Medulla oblongata (tissue), 1 donor: ENCODE data around the gene PDZD11.
"Not testable (repeated sequence)": the region's sequence is repeated elsewhere in the genome, so short reads cannot be mapped to it uniquely, and the experiment has no call there.

Experiments used
- DNase-seq: peaks from one replicate; pipeline ENCODE4 v3.0.0-alpha.2; 2015; ENCODE audit errors: extremely low spot score

The PDZD11 gene, protein sequence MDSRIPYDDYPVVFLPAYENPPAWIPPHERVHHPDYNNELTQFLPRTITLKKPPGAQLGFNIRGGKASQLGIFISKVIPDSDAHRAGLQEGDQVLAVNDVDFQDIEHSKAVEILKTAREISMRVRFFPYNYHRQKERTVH

DNA sequence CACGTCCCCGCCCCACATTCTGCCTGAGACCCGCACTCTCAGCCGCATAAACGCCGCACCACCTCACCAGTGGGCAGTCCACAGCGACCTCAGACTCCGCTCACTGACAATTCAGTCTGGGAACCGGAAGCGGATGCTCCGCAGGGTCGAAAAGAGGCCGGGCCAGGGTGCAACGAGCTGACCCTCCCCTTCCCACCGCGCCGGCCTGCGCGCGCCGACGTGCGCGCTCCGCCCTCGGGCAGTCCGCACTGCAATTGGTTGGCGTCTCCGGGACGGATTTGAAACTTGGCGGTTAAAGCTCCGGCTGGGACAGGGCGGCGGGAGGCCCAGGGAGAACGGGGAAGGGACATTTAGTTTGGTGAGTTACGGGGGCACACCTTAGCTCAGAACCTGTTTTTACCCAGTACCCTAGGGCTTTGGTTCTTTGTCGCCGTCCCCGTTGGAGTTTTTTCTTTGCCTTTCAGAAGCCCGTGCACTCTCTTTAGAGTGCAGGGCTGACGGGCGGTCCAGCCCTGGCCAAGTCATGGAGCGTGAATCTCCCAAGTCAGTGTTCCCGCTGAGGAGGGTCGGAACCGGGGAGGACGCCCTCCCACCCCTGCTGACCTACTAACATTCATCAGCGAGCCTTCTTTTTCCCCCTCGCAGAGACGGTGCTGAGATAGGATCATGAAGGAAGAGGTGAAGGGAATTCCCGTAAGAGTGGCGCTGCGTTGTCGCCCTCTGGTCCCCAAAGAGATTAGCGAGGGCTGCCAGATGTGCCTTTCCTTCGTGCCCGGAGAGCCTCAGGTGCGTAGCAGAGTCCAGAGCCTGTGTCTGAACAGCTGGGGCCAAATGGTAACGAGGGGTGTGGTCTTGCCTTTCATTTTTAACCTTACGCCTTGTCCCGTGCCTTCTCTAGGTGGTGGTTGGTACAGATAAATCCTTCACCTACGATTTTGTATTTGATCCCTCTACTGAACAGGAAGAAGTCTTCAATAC, at the start of gene PDZD11, which contains the start of gene KIF4A:
Gene PDZD11, minus strand, starts transcription at position 135 of the 978 bp plus-strand sequence. CDS start 586 bp downstream, outside the sequence.
Gene KIF4A, plus strand, starts transcription at position 312 of the 978 bp plus-strand sequence. Its CDS starts 355 bp downstream, at position 667.
- DNase-seq = peak; percentile 77

DNA sequence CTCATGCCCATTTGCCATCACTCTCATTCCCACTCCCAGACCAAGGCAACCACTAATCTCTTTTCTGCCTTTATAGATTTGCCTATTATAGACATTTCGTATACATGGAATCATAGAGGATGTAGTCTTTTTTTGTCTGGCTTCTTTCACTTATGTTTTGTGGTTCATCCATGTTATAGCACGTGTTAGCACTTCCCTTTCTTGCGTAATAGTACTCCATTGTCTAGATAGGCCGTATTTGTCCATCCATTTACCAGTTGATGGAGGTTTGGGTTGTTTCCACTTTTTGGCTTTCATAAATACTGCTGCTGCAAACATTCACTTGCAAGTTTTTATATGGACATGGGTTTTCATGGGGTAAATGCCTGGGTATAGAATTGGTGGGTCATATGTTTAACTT, 48.6 kb upstream of the PDZD11 start:
- DNase-seq = no peak

DNA sequence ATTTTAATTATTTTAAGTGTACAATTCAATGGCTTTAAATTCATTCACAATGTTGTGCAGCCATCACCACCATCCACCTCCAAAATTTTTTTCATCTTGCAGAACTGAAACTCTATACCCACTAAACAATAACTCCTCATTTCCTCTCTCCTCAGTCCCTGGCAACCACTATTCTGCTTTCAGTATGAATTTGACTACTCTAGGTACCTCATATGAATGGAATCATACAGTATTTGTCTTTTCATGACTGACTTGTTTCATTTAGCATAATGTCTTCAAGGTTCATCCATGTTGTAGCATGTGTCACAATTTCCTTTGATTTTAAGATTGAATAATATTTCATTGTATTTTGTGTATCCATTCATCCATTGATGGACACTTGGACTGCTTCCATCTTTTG, 47.0 kb upstream of the PDZD11 start:
- no peak for DNase-seq

DNA sequence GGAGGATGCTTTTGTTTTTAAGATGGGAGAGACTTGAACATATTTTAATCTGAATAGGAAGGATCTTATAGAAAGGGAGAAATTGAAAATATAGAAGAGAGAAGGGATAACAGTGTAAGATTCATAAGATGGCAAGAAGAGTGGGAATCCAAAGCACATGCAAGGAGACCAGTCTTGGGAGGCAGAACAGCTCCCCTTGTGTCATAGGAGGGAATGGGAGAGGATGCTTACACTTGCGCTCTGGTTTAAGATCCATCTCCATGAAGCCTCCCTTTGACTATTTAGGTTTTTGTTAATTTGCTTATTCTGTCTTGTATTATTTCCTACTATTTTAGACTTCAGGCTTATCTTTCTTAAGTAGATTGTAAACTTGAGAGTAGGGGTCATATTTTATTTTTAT, 42.9 kb upstream of the PDZD11 start:
- no peak for DNase-seq

DNA sequence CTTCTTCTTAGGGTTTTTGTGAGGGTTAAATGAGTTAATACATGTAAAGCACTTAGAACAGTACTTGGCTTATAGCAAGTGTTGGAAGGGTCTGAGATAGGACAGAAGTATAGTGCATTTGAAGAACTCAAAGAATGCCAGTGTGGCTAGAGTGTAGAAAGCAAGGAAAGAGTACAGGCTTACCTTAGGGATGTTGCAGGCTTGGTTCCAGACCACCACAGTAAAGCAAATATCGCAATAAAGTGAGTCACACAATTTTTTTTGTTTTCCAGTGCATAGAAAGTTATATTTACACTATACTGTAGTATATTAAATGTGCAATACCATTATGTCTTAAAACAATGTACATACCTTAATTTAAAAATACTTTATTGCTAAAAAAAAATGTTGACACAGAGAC, 41.4 kb upstream of the PDZD11 start:
- no peak for DNase-seq

DNA sequence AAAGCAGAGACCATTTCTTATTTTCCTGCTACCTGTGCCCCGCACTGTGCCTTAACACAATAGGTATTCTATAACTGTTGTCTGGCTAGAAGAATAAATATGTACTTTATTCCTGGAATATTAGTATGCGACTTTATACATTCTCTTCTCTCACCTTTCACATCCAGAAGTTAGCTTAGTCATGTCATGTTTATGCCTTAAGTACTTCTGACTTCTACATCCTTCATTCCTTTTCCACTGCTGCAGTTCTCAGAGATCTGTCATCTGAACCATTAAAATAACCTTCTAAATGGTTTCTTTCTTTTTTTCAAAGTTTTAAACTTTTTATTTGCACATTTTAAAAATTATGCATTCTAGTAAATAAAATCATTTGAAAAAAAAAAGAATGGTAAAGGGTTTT, 34.6 kb upstream of the PDZD11 start:
- no peak for DNase-seq

DNA sequence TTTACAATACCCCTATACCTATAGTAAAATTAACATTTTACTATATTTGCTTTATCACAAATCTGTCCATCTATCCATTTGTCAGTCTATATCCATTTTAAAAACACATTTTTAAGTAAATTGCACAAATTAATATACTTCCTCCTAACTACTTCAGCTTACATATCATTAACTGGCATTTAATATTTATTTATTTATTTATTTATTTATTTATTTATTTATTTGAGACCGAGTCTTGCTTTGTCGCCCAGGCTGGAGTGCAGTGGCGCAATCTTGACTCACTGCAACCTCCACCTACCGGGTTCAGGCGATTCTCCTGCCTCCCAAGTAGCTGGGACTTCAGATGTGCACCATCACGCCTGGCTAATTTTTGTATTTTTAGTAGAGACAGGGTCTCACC, 33.9 kb upstream of the PDZD11 start:
- DNase-seq = not testable (repeated sequence)

DNA sequence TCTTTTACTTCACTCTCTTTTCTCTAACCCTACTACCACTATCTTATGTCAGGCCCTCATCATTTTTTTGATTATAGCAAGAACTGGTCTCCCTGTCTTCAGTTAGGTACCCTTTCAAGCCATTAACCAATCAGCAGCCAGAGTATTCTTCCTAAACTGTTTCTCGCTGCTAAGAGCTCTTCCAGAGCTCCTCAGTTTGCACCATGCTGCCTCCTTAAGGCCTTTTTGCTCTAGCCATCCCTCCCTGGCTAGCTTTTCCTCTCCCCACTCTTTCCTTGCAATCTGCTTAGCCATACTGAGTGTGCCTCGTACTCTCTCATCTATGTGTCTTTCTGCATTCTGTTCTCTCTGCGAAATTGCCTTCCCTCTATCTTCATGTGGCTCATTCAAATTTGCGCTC, 33.1 kb upstream of the PDZD11 start:
- no peak for DNase-seq

DNA sequence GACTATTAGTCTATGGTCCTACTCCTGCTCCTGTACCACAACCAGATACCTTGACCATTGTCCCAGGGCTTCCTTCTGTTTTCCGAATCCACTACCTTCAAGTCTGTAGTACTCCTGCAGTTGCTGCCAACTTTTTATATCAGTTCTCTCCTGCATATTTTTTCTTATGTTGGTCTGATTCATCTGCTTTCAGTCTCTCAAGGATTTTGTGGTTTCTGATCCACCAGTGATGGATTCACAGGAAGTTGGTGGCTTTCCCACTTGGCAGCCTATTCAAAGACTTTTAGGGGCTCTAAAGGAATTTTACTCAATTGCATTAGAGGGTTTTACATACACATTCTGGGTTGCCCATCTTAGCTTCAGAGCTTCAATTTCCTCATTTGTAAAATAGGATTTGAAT, 23.8 kb upstream of the PDZD11 start:
- DNase-seq = no peak

DNA sequence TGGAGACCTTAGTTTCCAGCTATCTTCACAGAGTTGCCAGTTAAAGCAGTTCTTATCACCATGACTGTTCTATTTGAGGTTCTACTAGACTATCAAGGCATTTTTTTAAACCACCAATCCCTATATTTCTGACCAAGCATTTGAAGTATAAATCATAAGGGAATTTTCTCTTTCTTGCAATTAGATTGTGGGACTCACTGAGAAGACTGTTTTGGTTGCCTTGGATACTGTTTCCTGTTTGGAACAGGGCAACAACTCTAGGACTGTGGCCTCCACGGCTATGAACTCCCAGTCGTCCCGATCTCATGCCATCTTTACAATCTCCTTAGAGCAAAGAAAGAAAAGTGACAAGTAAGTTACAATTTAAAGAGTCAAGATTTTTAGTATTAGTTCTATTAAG, 12.0 kb upstream of the PDZD11 start:
- no peak for DNase-seq

DNA sequence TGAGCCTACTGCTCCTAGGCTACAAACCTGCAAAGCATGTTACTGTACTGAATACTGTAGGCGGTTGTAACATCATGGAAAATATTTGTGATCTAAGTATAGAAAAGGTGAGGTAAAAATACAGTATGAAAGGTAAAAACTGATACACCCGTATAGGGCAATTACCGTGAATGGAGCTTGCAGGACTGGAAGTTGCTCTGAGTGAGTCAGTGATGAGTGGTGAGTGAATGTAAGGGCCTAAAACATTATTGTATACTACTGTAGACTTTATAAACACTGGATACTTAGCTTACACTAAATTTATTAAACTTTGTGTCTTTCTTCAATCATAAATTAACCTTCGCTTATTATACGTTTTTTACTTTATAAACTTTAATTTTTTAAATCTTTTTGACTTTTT, 3.9 kb upstream of the PDZD11 start:
- no peak for DNase-seq

DNA sequence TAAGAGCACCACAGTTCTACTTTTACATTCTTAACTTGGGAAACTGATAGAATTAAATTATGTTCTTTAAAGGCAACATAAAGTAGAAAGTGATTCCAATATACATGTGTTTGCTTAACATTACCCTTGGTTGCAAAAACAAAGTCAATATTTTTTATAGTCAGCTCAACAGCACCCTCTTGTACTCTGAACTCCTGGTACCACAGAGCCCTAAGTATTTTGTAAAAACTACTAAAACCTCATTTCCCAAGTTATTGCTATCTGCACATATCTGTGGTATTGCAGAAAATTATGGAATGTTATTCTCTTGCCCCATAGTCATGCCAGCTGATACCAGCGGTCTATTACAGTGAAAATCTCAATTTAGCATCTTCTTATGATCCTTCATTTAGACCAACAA, 3.1 kb upstream of the PDZD11 start:
- DNase-seq = no peak

DNA sequence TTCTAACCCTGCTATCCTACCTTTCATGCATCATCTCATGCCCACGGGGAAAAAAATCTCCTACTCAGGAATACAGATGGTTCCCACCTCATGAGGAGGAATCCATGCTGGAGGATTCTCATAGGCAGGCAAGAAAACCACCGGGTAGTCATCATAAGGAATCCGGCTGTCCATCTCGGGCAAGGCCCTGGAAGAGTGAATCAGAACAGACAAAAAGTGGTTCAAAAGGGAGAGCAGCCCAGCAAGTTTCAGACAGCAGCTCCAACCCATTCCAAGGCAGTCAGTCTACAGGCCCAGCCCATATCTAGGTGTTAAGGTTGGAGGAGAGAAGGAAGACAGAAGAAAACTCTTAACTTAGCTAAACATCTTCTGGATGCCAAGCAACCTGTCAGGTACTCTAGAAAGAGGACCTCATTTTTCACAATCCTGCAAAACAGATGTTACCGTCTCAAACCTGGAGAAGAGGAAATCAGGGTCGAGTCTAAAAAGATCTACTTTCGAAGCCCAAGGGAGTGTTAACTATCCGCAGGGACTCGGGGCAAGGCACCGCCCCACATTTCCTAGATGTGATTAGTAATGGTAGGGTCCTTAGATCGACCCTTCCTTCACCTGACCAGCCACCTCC, 447 bp downstream of the PDZD11 start:
- peak; percentile 1 for DNase-seq

DNA sequence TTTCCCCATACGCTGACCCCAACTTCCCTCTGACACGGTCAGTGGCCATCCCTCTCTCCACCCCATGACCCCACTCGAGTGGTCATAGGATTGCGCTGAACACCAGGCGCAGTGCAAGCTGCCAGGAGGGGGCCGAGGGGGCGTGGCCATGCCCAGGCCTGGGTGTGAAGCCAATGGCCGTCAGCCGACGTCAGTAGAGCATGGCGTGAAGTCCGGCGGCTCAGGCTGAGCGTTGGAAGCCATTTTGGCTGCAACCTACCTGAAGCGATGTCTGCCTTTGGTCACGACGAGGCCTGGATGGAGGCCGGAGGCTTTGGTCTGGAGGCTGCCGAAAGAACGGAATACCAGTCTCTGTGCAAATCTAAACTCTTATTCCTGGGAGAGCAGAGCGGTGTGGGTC, 7.8 kb downstream of the PDZD11 start, which contains the start of gene RAB41:
Gene RAB41, plus strand, starts transcription at position 222 of the 400 bp plus-strand sequence. Its CDS starts 46 bp downstream, at position 268.
- no peak for DNase-seq

DNA sequence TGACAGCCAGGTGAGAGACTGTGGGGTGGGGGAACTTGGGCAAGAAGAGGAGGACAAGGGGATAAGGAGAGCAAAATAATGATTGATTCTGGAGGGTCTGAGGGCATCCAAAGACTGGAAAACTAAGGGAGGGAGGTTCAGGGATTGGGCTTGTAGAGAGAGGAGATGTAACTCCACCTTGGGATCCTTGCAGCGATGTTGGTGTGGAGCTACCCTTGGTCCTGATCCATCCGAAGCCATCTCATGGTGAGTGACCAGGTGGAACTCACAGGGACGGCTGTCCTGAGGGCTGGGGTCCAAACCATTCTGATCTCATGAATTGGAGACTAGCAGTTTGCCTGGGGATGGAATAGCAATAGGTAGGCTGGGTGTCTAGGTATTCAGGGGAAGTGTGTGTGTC, 9.2 kb downstream of the PDZD11 start:
- DNase-seq = no peak

DNA sequence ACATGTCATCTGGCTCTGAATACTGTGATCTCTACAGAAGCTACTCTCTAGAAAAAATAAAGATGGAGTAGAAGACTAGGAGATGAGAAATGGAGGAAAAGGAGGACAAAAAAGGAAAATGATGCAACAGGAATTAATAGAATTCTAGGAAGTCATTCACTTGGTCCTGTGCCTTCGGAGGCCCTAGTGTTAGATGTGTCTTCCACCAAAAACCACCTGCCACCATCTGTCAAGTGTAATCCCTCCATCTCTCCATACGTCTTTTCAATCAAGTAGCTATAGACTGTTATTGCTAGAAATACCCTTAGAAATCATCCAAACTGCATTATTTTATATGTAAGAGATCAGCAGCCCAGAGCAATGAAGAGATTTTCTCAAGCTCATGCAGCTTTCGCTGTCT, 10.6 kb downstream of the PDZD11 start:
- no peak for DNase-seq

DNA sequence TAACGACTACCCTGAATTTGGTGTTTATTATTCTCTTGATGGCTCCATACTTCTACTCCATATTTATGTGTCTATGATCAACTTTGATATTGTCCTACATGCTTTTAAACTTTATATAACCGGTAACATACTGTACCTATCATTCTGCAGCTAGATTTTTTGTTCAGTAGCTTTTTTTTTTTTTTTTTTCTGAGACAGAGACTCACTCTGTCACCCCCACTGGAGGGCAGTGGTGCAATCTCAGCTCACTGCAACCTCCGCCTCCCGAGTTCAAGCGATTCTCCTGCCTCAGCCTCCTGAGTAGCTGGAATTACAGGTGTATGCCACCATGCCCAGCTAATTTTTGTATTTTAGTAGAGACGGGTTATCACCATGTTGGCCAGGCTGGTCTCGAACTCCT, 15.7 kb downstream of the PDZD11 start:
- DNase-seq = not testable (repeated sequence)

DNA sequence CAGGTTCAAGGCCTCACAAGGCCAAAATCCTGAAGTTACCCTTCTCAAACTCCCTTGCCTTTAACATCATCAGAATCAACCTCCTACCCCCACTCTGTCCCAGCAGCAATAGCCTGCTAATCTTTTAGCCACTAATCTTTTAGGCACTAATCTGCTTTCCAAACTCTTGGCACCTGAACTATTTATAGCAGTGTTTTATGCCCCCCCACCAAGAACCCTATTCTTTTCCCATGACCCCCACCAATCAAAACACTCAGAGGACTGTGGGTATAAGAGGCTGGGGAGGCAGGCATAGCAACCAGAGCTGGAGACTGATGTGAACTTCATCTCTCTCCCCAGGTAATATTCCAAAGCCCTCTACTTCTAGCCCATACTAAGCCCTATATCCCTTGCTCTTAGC, 21.7 kb downstream of the PDZD11 start, which contains the start of gene ARR3:
Gene ARR3, plus strand, starts transcription at position 301 of the 400 bp plus-strand sequence. CDS start 1,052 bp downstream, outside the sequence.
- DNase-seq = no peak

DNA sequence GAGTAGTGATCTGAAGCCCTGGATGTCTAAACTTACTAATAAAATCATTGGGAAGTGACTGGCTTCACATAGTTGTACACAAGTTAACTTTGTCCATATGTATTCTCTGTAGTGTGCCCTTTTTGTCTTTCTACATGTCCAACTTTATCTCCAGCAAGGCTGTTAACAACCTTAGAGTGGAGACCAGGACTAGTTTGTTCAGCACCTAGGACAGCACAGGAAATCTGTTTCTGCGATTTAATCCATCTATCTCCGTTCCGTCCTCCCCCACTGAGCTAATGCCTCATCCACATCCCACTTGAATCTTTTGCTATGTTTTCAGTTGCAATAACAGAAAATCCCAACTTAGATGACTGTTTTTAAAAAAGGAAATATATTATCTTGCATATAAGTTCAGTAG, 24.9 kb downstream of the PDZD11 start:
- DNase-seq = no peak

DNA sequence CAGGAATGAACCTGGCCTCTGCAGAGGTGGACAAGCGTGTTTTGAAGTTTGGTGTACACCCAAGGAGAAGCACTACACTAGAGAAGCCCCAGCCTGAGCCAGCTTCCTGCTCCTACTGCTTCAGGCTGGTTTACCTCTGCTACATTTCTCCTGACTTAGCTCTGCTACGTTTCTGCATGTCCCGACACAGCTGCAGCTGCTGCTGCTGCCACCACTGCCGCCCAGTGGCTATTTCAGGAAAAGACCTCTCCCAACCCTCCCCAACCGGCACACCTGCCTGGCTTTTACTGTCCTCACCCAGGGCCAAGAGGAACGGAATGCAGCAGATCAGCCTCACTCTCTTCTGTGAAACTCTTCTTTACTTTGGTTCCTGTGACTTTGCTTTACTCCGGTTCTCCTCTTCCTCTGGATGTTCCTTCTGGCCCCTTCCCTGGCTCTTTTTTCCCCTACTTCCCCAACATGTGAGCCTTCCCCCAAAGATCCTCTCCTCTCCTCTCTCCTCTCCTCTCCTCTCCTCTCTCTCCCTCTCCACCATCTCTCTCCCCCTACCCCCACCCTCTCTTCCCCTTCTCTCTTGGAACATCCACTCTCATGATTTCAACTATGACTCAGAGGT, 26.7 kb downstream of the PDZD11 start:
- peak; percentile 2 for DNase-seq

DNA sequence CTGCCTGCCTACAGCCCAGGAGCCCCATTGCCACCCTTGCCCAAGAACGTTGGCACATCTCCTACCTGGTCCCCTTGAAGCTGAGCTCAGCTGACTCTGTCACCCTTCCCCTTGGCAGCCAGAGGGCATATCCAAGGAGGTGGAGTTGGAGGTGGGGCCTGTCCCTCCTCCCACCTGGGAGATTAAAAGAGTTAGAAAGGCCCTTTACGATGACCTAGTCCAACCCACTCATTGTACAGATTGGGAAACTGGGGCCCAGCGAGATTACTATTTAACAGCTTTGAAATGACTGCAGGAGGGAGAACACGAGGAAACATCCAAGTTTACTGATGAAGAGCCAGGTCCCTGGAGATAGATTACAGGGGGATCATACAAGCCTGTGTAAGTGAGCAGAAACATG, 29.6 kb downstream of the PDZD11 start, which contains the start of gene P2RY4:
Gene P2RY4, minus strand, starts transcription at position 101 of the 400 bp plus-strand sequence. CDS start 580 bp downstream, outside the sequence.
- DNase-seq = no peak
